ENCODE measurements around the gene HOXD9. TPM values are rescaled to one million over a fixed set of nuclear protein-coding genes. Genes with fewer than 3 reads are reported as not detected.

Gene HOXD9
- total RNA-seq, 4 donors from 2014 or later, result 2.7 to 13.3 (median 7.5) TPM

GRCh38 chr2:176128982-176129796 lies 6.7 kb downstream of the HOXD9 start, which contains the start of gene HOXD8:
Gene HOXD8 (plus strand): TSS chr2:176129705. CDS start chr2:176130367, 662 bp downstream.
- peak; percentile 75 for DNase-seq
- TF ChIP-seq CTCF (IDR thresholded peaks at IDR 0.05), result peak in 2 of 5 experiments; percentile 9 to 12
- TF ChIP-seq POLR2AphosphoS5 (IDR thresholded peaks at IDR 0.05), result peak; percentile 77 to 83 (median 80)
- no peak for TF ChIP-seq EP300 (IDR thresholded peaks at IDR 0.05; ENCODE audit: low read depth)
- peak; percentile 51 for TF ChIP-seq POLR2A (IDR thresholded peaks at IDR 0.05)
- H3K4me1 ChIP-seq, result peaks cover 12 to 55% (median 31%) of the 10 kb centered on the region in 4 donors
- H3K9me3 ChIP-seq, result no peaks in the 10 kb centered on the region
- H3K36me3 ChIP-seq, result no peaks in the 10 kb centered on the region
- 2 to 13% methylated on average over 8 to 64 of the region's 64 CpGs for WGBS, 2 donors (ENCODE audit: low coverage in 1 of 2)
- in situ Hi-C loops (cut with MboI; ENCODE audit: low pct_ligation_motif_present in 1 of 4, low pct_unique_long_range_greater_than_20kb in 1 of 4, low sequenced_read_pairs in 3 of 4), result loop anchor here (5.0 to 25.0 kb wide), 6 partner anchors 326 to 1026 kb away; no protein-coding TSS in a partner anchor
- H3K4me3 ChIP-seq, result peak within 1 kb of the TSS; percentile 44 to 68 (median 57)
- H3K27ac ChIP-seq, result peak within 1 kb of the TSS; percentile 94 to 96 (median 94)
- H3K27me3 ChIP-seq, result peaks cover 83% of the 10 kb centered on the region
- intact Hi-C loops (cut with DNase I; ENCODE audit: low total_unique reads), result loop anchor here (5.0 kb wide), 1 partner anchor 508 kb away; no protein-coding TSS in a partner anchor

GRCh38 chr2:176129813-176130146 lies 7.3 kb downstream of the HOXD9 start:
- Histone ChIP-seq H3K9me3 (no peaks in the 10 kb centered on the region), H3K4me3 (peak overlapping the region; percentile 44 to 68 (median 57)), H3K4me1 (peaks cover 12 to 56% (median 31%) of the 10 kb centered on the region in 4 donors), H3K36me3 (no peaks in the 10 kb centered on the region), H3K27ac (peak overlapping the region; percentile 94 to 96 (median 94)), H3K27me3 (peaks cover 77% of the 10 kb centered on the region)
- TF ChIP-seq POLR2A (IDR thresholded peaks at IDR 0.05) (no peak), POLR2AphosphoS5 (IDR thresholded peaks at IDR 0.05) (no peak), CTCF (IDR thresholded peaks at IDR 0.05) (no peak), EP300 (IDR thresholded peaks at IDR 0.05; ENCODE audit: low read depth) (no peak)
- intact Hi-C loops (cut with DNase I; ENCODE audit: low total_unique reads), result loop anchor here (5.0 kb wide), 1 partner anchor 508 kb away; no protein-coding TSS in a partner anchor
- 0 to 10% methylated on average over 2 to 41 of the region's 43 CpGs for WGBS, 2 donors (ENCODE audit: low coverage in 1 of 2)
- in situ Hi-C loops (cut with MboI; ENCODE audit: low pct_ligation_motif_present in 1 of 4, low pct_unique_long_range_greater_than_20kb in 1 of 4, low sequenced_read_pairs in 3 of 4), result loop anchor here (5.0 to 25.0 kb wide), 6 partner anchors 325 to 1025 kb away; no protein-coding TSS in a partner anchor
- peak; percentile 64 for DNase-seq

- WGBS, 2 donors (ENCODE audit: low coverage in 1 of 2), result 5 to 17% methylated on average over 5 to 64 of the region's 100 CpGs
- no peaks in the 10 kb centered on the region for H3K9me3 ChIP-seq
- peaks cover 71% of the 10 kb centered on the region for H3K27me3 ChIP-seq
- peak; percentile 56 for DNase-seq
- TF ChIP-seq CTCF (IDR thresholded peaks at IDR 0.05) (peak in 1 of 5 experiments; percentile 22), POLR2A (IDR thresholded peaks at IDR 0.05) (peak; percentile 9), EP300 (IDR thresholded peaks at IDR 0.05; ENCODE audit: low read depth) (no peak), POLR2AphosphoS5 (IDR thresholded peaks at IDR 0.05) (peak; percentile 18 to 49 (median 26))
- H3K4me3 ChIP-seq, result peak overlapping the region; percentile 32 to 68 (median 50)
- H3K36me3 ChIP-seq, result no peaks in the 10 kb centered on the region
- peak overlapping the region; percentile 94 to 96 (median 94) for H3K27ac ChIP-seq
- intact Hi-C loops (cut with DNase I; ENCODE audit: low total_unique reads), result no loop called here
- in situ Hi-C loops (cut with MboI; ENCODE audit: low pct_ligation_motif_present in 1 of 4, low pct_unique_long_range_greater_than_20kb in 1 of 4, low sequenced_read_pairs in 3 of 4), result loop anchor here in 1 of 4 donors (25.0 kb wide), 1 partner anchor 682 kb away; no protein-coding TSS in a partner anchor
- peaks cover 15 to 62% (median 35%) of the 10 kb centered on the region in 4 donors for H3K4me1 ChIP-seq
These were observed 7.8 kb downstream of the HOXD9 start for GRCh38 chr2:176130147-176130956.

All from transverse colon (tissue), 4 donors.